Daoy (cell line): ENCODE data around the gene C11orf42. TPM values are rescaled to one million over a fixed set of nuclear protein-coding genes. Genes with fewer than 3 reads are reported as not detected.

ENCODE experiments used
- DNase-seq: peaks from one replicate; pipeline ENCODE4 v3.0.0-alpha.2; 2015; ENCODE audit warnings: low read depth
- total RNA-seq: library from RNA; depleted of rRNA; stranded (reverse); fragments of >200 nt; shearing (Covaris generic); gene quantifications from 2 replicates; pipeline ENCODE4 v1.2.3, GENCODE V29; 2014; rRNA removed

Gene C11orf42, protein sequence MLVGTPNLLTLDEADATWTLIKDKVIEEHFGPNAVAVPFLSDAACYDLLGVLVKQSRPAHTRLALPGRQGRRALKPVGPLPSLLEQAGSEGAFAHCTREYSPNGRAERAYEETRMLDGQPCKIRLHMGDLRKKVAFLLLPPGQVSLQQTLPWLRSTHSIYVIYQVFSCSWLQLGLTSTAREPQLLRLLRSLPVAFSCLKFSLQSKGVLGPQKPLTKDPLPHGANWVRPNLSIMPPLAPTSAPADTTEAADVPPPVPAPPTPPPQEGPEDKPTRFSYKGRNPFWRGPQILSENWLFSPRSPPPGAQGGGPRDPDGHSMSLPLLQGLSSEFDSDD
- not detected in 2 replicates for total RNA-seq

DNA sequence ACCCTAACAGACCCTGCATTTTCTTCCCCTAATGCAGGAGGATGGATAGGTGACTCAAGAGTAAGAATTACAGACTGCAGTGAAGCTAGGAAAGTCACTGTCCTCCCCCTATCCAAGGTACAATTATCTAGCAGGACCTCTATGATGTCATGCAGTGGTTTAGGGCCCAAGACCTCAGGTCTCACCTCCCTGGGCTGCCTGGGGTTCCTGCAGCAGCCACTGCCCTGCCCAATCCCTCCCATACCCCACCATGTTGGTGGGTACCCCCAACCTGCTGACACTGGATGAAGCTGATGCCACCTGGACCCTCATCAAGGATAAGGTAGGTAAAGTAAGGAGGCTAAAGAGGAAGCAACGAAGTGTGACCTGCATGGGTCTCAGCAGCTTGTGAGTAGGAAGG is at the start of gene C11orf42:
Gene C11orf42 (plus strand): TSS at position 192 of the 400 bp plus-strand sequence. CDS start 59 bp downstream, at position 251.
- DNase-seq = no peak

DNA sequence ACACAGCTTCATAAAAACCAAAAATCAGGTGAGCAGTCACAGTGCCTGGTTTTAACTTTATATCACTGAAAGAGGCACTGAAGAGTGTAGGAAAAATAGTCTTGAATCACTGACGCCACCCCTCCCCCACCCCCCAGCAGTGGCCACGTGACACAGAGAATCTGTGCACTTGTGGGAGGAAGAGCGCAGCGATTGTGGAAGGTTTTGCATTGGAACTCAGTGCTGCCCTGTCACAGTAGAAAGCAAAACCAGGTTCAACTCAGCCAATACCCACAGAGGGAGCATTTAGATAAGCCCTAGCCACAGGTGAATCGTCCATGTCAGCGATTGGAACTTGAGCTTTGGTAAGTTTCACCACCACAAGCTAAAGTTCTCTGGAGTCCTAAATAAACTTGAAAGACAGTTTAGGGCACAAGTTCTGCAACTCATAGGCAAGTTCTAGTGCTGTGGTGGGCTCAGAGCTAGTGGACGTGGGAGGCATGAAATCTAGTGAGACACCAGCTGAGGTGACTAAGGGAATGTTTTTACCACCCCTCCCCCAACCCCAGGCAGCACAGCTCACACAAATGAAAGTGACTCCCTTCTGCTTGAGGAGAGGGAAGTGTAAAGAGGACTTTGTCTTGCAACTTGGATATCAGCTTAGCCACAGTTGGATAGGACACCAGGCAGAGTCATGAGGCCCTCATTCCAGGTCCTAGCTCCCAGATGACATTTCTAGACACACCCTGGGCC is 48.6 kb upstream of the C11orf42 start:
- peak; percentile 41 for DNase-seq

DNA sequence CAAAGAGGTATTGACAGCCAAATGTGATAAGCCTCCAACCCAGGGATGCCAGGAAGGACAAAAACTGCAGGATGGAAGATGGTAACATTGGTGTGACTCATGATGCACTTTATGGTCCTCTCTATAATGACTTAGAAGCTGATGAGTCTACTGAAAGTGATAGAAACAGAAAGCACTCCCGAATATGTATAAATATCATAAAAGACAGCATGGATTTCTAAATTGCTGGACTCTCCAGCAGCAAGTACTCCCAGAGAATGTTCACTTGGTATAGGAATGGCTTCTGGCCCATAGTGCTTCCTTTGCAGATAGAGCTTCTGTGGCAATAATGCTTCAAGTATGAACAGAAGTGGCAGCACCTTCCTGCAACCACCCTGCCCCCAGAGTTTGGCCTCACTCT is 35.1 kb upstream of the C11orf42 start, which contains the start of gene OR52B2:
Gene OR52B2 (minus strand): TSS at position 101 of the 400 bp plus-strand sequence. CDS start 0 bp downstream, at position 101.
- DNase-seq = no peak

DNA sequence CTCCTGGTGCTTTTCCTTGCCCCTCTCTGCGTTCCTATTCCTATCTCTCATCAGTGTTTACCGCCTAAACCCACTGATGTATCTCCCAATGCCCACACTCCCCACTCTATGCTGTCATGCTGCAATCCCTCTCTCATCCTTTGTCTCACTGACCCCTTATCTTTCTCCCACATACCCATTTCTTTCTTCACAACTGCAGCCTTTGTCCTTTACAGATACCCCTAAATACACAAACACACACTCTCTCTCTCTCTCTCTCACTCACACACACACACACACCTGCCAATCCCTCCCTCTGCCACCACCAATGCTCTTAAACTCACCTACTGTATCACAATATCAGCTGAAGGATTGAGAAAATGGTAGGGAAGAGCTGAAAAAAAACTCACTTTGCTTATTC is 29.9 kb upstream of the C11orf42 start:
- DNase-seq = no peak

DNA sequence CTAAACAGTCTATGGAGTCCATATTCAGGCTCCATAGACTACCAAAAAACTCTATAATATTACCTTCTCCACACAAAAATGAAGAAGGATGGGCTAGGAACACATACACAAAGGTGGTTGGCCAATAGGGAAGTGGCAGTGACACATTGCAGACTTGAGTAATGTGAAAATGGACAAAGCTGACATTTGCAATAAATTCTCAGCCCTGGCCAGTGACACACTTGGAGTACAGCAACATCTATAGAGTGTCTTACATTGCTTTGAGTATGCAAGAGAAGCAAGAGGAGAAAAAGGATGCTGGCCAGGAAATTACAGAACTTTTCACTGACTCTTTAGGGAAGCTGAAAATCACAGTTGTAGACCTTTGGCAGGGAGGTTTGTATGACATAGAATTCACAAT is 13.6 kb upstream of the C11orf42 start:
- DNase-seq = no peak

DNA sequence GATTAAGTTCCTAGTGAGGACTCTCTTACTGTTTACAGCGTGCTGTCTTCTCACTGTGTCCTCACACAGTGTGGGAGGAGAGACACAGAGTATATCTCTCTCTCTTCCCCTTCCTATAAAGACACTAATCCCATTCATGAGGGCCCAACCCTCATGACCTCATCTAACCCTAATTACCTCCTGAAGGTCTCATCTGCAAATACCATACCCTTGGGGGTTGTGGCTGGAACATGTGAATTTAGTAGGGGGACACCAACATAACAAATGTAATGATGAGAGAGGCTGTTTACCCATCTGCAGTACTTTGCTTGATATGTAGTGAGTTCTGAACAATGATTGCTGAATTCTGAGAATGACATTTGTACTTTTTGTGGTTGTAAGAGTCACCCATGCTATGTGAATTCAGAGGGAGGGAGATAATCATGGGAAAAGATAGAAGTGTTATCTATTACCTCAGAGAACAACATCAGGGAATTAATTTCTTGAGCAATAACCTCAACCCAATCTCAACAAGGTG is 11.2 kb upstream of the C11orf42 start:
- no peak for DNase-seq

DNA sequence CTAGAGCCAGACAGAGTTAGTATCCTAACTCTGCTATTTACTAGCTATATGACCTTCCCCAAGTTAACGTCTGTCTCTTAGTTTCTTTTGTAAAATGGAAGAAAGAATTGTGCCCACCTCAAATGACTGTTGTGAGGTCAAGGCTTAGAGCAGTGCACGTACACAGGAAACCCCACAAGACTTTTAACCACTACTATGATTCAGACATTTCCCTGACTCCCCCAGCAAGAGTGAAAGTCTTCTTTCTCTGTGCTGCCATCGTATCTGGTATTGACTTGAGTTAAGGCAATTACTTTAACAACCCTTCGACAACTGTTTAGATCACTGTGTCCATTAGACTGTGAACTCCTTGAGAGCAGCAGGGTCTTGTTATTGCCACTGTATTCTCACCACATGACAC is 9.0 kb upstream of the C11orf42 start:
- DNase-seq = no peak

DNA sequence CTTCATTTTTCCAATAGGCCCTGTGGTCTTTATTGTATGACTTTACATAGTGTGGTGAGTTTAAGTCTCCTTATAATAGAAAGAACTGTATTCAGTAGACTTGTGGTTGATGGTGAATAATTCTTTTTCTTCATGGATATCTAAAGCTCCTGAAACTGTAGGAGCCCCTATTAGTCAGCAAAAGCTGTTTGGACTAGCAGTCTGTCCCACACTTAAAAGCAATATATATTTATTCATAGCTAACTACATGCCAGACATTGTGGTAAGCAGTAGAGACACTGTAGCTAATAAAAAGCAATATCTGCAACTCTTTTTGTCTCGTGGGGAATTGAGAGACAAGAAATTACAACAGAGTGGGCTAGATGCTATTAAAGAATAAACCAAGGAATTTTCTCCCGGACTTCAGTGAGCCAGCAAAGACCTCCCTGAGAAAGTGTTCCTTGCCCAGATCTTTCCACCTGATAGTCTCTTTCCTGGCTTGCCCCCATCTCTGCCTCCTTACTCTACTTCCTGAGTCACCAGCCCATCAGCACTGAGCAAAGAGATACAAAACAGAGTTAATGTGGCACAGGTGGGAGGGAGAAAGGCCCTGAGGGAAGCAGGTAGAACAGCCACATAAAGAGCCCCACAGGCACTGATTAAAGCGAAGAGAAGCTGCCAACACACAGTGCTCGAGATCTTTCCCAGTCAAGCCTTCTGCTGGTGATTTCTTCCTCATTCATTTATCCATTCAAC is 7.7 kb upstream of the C11orf42 start:
- no peak for DNase-seq

DNA sequence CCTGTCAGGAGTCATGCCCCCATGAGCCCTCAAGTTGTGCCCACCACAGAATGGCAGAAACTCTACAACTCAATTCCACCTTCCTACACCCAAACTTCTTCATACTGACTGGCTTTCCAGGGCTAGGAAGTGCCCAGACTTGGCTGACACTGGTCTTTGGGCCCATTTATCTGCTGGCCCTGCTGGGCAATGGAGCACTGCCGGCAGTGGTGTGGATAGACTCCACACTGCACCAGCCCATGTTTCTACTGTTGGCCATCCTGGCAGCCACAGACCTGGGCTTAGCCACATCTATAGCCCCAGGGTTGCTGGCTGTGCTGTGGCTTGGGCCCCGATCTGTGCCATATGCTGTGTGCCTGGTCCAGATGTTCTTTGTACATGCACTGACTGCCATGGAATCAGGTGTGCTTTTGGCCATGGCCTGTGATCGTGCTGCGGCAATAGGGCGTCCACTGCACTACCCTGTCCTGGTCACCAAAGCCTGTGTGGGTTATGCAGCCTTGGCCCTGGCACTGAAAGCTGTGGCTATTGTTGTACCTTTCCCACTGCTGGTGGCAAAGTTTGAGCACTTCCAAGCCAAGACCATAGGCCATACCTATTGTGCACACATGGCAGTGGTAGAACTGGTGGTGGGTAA is 6.1 kb upstream of the C11orf42 start, which contains the start of gene OR52W1:
Gene OR52W1 (plus strand): TSS at position 51 of the 637 bp plus-strand sequence. CDS start 0 bp downstream, at position 51.
- no peak for DNase-seq

DNA sequence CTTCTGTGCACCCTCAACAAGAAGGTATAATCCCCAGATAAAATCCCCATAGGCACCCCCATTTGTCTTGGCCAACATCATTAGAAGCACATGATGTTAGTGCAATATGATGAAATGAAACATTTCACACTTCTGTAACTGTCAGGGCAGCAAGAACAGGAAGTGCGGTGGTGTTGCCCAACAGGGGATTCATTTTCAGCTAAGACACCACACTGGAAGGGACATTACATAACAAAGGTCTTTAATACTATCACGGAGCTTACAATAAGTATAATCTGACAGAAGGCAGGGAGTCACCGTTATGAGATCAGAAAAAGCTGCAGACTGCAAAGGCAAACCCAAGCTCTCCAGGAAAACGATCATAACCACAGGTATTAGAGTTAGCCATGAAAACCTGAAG is 4.4 kb upstream of the C11orf42 start:
- DNase-seq = no peak

DNA sequence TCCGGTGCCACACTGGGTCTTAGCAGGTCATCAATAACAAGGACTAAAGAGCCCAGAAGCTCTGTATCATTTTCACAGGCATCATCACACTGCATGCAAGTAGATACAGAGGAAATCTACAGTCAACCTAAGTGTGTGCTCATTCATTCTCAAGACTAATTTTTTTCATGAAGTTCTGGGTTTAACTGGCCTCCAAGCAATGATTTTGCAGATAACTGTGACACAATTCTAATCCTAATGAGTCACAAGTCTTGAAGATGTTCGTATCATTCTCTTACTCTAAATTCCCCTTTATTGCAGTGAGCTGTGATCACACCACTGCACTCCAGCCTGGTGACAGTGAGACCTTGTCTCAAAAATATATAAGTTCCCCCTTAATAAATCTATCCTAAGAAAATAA is 3.9 kb upstream of the C11orf42 start:
- DNase-seq = no peak

DNA sequence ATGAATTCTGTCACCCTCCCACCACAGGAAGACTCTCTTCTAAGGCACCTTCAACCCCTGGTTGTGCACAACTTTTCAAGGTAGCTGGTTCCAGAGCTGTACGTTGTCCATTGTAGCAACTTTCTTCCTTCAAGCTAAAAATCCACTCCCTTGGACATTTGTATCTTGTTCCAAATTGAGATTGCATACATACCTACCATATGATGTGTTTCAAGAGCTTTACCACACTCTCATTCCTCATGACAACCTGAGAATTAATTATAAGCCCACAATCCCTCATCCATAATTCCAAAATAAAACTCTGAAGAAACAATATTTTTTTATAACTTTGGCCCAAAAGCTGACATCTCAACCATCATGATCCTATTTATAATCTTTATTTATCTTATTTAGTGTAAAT is 3.3 kb upstream of the C11orf42 start:
- DNase-seq = no peak

DNA sequence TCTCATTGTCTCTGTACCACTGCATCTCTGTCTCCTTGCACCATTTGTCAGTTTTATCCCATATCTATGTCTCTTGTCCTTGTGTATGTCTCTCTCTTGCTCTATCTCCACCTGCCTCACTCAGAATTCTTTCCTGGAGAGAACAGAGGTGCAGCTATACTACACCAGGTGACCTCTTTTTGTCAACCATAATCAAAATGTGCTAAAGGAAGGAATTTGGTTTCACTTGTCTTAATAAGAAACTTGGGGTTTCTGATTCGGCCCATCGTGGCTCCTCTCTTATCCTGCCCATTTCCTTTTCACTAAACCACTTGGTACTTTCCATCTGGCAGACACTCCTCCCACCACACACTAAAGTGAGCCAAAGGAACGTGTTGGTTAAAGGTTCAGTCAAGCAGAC is 2.0 kb upstream of the C11orf42 start:
- DNase-seq = no peak

DNA sequence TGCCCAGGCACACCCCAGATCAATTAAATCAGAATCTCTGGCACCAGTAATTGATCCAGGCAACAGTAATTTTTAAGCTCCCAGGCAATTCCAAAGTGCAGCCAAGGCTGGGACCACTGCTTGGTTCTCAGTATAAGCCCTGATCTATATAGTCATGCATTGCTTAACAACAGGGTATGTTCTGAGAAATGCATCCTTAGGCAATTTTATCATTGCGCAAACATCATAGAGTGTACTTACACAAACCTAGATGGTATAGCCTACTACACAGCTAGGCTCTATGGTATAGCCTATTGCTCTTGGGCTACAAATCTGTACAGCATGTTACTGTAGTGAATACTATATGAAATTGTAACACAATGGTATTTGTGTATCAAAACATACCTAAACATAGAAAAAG is 651 bp upstream of the C11orf42 start:
- no peak for DNase-seq

DNA sequence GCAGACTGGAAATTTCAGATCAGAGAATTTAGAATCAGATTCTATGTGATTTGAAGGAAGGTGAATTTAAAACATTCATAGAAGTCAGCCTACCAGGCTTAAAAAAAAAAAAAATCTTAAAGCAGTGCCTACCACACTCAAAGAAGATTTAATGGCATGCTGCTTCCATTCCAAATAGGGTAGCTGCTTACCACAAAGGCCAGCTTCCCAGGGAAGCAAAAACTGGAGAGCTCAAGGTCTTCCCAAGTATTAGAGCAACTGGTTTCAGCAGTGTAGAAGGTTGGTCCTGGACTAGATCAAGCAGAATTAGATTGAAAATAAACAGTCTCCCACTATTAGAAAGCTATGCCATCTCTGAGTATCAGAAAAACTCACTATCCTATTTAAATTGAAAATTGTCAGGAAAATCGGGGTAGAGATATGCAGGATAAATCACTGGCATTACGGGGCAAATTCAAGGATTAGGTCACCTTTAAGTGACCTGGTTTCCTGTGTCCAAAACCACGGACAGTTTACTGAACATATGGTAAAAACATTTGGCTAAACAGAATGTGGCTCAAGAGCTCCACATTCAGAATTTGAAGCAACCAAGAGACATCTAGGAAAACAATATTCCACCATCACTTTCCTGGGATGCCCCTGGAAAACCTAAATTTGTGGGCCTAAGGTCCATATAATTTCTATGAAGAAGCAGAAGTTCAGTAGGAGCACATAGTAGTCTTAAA is 1.3 kb downstream of the C11orf42 start:
- DNase-seq = no peak

DNA sequence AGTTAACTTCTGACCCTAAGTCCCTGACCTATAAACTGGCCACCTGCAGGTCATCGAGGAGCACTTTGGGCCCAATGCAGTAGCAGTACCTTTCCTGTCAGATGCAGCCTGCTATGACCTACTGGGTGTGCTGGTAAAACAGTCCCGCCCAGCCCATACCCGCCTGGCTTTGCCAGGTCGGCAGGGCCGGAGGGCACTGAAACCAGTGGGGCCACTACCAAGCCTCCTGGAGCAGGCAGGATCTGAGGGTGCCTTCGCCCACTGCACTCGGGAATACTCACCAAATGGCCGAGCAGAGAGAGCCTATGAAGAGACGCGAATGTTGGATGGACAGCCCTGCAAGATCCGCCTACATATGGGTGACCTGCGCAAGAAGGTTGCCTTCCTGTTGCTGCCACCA is 4.4 kb downstream of the C11orf42 start:
- no peak for DNase-seq

DNA sequence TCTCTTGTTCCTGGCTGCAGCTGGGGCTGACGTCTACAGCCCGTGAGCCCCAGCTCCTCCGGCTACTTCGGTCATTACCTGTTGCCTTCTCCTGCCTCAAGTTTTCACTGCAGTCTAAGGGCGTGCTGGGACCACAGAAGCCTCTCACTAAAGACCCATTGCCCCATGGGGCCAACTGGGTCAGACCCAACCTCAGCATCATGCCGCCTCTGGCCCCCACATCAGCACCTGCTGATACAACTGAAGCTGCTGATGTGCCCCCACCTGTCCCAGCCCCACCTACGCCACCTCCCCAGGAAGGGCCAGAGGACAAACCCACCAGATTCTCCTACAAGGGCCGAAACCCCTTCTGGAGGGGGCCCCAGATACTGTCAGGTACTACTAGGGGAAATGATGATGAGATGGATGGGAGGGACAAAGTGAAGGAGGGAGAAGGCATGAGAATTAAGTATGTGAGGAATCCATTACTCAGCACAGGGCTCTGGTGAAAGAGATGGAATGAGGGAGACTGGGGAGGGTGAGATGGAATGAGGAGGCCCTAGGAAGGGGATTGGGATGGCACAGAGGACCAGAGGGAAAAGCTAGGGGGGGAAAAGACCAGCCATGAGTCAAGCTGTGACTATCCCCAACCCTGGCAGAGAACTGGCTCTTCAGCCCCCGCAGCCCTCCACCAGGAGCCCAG is 5.1 kb downstream of the C11orf42 start:
- no peak for DNase-seq

DNA sequence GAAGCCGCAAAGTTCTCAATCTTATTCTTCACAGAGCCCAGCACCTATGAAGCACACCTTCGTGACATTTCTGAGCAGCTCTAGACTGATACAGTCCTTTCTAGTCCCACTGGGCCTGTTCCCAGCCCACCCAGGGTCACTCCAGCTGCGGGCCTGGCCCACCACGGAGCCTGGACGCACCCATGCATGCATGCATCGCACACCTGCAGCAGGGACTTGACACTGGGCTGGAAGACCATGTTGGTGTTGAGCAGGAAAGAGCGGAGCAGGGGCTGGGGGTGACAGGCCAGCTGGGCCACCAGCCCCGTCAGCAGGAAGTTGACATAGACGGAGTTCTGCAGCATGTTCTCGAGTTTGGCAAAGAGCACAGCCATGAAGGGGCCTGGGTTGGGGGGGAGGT is 9.2 kb downstream of the C11orf42 start:
- no peak for DNase-seq

DNA sequence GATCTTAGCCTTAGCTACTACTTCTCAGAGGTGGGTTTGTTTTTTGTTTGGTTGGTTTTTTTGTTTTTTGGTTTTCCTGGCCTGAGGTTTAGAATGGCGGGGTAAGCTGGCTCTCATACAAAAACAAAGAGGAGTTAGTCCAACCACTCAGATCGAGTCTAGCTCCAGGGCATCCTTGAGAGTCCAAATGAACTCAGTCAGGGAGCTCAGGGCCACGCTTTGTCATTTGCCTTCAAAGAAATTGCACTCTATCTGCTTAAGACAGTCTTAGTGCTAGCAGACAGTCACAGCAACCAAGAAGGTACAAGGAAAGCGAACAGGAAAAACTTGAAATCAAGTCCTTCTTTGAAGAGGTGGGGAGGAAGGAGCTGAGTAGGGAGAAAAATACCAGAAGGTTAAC is 11.1 kb downstream of the C11orf42 start:
- no peak for DNase-seq

DNA sequence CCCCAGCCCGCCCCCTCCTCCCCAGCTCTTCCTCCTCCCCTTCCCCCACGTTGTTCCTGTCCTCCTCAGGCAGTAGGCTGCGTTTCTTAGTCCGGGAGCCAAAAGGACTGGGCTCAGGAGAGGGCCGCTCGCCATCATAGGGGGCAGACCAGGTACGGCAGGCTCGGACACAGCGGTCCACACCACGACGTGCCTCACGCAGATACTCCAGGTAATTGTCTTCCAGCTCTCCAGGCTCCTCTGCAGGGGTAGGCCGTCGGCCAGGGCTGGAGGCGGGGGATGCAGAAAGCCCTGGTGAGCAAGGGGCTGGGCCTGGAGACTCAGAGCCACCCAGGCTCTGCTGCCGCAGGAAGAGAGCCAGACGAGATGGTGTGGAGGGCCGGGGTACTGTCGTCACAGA is 12.4 kb downstream of the C11orf42 start:
- DNase-seq = no peak
